GM04503 (cell line): Measurements from ENCODE around the gene ERO1B.
"Not testable (repeated sequence)": the region's sequence is repeated elsewhere in the genome, so short reads cannot be mapped to it uniquely, and the experiment has no call there.

Experiments
- DNase-seq: peaks from one replicate; pipeline ENCODE4 v3.0.0-alpha.2; 2012; ENCODE audit warnings: low read depth

The ERO1B gene, protein sequence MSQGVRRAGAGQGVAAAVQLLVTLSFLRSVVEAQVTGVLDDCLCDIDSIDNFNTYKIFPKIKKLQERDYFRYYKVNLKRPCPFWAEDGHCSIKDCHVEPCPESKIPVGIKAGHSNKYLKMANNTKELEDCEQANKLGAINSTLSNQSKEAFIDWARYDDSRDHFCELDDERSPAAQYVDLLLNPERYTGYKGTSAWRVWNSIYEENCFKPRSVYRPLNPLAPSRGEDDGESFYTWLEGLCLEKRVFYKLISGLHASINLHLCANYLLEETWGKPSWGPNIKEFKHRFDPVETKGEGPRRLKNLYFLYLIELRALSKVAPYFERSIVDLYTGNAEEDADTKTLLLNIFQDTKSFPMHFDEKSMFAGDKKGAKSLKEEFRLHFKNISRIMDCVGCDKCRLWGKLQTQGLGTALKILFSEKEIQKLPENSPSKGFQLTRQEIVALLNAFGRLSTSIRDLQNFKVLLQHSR

DNA sequence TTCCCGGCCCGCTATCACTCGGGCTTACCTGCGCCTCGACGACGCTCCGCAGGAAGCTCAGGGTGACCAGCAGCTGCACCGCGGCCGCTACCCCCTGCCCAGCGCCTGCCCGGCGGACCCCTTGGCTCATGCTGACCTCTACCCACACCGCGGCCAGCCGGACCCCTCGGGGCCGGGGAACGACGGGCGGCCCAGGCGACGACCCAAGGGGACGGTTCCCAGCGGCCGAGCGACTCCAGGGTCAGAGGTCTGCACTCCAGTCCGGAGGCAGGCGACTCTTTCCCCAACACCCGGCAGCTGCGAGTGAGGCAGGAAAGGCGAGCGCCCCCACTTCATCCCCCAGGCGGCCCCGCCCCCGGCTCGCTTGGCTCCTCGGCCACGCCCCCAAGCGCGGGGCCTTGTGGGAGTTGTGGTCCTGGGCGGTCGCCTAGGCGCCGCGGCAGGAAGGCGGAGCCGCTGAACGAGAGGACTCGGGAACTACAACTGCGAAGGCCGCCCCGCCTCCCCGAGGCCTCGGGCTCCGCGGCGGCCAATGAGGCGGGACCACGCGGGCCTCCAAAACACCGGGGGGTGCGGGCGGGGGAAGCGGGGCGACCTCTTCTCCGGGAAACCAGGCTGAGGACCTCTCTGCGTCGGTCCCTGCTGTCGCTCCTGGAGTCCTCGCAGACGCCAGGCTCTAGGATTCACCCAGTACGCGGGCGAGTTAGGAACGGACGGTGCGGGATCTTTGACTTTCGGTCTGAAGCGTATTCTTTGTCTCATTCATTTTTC is at the start of gene ERO1B:
TSS of gene ERO1B (minus strand) at position 305 of the 771 bp plus-strand sequence. CDS start at position 130, 175 bp downstream.
- peak; percentile 48 for DNase-seq

DNA sequence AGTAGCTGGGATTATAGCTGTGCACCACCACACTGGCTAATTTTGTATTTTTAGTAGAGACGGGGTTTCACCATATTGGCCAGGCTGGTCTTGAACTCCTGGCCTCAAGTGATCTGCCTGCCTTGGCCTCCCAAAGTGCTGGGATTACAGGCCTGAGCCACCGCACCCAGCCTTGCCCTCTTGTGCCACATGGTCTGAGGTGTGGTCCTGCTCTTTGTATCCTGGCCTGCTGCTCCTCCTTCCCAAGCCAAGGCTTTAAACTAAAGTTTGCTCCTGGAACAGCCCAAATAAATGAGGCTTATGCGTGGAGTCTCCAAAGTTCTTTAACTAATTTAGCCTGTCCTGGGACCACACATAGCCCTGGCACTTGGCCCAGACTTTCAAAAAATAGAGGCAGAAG is 49.7 kb upstream of the ERO1B start:
- not testable (repeated sequence) for DNase-seq

DNA sequence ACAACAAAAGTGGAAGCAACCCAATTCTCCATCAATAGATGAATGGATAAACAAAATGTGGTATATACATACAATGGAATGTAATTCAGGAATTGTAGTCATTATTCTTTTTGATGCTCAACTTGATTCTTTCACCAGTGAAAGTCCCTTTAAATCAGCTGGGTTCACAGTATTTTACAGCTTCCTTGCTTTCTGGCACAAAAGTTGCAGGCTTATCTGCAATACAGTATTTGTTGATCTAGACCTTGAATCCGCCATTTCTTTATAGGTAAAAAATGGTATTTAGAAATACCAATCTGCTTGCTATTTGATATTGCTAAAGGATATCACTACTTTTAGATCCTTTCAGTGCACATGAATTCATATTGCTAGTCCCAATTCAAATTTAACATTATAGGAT is 44.7 kb upstream of the ERO1B start:
- no peak for DNase-seq

DNA sequence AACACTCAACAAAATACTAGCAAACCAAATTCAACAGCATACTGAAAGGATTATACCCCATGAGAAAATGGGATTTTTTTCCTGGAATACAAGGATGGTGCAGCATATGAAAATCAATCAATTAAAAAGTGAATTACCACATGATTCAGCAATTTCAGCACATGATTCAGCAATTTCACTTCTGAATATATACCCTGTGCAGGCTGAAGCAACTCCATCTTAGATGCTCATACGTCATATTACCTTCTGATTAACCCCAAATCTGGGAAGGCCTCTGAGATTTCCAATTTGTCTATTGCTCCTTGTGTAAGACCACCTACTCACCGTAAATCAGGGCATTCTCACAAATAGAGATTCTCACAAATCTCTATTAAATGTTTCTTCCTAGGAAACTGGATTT is 43.8 kb upstream of the ERO1B start:
- no peak for DNase-seq

DNA sequence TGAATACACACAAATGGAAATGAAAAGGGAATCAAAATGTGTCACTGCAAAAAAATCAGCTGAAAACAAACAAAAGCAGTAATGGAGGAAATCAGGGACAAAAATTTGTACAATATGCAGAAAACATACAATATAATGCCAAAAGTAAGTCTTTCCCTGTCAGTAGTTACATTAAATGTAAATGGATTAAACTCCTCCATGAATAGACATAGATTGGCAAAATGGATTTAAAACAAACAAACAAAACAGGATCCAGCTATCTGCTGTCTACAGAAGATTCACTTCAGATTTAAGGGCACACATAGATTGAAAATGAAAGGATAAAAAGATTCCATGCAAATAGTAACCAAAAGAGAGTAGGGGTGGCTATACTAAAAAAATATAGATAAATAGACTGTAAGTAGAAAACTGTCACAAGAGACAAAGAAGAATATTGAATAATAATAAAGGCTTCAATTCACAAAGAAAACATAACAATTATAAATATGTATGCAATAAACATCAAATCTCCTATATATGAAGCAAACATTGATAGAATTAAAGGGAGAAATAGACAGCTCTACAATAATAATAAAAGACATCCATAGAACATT is 42.2 kb upstream of the ERO1B start:
- DNase-seq, result no peak

DNA sequence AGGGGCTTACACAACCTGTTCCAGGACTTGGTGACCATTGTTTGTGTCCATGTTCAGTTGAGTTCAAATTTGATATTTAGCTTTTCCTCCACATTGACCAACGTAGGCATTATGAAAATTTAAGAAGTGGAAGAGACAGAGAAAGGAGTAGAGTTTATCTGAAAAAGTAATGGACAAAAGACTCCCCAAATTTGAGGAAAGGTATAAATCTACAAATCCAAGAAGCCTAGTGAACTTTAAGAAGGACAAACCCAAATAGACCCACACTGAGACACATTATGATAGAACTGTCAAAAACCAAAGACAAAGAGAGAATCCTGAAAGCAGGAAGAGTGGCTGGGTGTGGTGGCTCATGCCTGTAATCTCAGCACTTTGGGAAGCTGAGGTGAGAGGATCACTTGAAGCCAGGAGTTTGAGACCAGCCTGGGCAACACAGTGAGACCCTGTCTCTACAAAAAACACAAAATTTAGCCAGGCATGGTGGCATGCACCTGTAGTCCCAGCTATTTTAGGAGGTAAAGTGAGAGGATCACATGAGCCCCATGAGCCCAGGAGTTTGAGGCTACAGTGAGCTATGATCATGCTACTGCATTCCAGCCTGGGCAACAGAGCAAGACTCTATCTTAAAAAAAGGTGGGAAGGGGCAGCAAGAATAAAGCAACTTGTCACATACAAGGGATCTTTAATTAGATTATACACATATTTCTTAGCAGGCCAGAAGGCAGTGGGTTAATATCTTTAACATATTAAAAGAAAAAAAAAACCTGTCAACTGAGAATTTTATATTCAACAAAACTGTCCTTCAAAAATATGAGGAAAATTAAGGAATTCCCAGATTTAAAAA is 41.0 kb upstream of the ERO1B start:
- no peak for DNase-seq

DNA sequence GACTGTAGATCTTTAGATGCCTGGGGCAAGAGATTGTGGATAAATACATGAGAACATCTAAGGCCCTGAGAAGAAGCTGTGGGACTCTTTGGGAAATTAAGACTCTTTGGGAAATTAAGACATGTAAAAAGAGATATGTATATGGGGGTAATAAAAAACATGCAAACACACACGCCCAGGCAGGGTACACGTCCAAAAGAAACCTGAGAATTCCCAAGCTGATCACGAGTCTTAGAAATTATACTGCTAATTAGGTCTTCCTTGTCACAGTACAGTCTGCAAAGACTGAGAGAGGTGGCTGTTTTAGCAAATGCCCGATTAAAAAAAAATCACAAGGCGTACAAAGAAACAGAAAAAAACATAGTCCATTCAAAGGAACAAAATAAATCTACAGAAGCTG is 39.3 kb upstream of the ERO1B start:
- no peak for DNase-seq

DNA sequence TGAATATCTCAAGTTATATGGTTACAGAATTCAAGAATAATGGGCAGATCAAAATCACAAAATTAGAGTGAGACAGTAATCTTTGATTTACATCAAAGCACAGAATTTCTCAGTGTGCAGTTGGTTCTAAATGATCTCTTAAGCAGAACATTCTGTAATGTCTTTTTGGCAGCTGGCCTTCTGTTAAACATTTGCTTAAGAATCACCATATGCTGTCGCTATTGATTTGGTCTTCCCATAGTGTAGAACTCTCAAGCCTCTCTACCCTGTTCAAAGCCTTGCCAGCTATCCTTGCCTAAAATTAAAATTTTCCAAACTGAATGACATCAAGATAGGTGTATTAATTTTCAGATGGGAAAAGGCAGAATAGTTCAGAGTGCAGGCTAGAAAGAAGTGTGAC is 38.9 kb upstream of the ERO1B start:
- no peak for DNase-seq

DNA sequence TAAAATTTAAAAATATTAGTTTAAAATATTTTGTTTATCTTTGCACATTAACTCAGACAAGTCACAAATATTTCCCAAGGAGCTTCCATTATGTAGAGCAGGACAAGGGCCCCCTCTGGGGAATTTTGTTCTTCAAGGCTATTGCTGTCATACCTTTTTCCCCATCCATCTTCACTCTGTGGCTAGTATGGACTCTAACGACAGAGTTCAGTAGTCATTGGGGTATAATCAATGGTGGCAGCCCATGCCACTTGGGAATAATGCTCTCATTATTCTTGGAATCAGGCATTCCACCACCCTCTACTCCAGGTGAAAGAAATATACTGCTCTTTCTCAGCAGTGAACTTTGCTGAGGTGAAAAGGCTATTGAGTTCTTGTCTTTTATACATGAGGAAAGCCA is 38.5 kb upstream of the ERO1B start:
- DNase-seq, result no peak

DNA sequence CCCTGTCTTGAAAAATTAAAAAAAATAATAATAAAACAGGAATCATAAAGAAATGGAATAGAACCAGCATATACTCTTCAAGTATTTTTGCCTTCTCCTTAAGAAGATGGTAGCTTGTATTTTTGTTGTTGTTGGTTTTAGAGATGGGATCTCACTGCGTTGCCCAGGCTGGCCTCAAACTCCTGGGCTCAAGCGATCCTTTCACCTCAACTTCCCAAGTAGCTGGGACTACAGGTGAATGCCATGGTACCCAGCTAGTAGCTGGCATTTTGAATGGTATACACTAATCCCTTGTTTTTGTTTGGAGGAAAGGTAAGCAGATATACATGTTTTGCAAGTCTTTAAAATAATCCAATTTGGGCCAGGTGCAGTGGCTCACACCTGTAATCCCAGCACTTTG is 34.7 kb upstream of the ERO1B start:
- no peak for DNase-seq

DNA sequence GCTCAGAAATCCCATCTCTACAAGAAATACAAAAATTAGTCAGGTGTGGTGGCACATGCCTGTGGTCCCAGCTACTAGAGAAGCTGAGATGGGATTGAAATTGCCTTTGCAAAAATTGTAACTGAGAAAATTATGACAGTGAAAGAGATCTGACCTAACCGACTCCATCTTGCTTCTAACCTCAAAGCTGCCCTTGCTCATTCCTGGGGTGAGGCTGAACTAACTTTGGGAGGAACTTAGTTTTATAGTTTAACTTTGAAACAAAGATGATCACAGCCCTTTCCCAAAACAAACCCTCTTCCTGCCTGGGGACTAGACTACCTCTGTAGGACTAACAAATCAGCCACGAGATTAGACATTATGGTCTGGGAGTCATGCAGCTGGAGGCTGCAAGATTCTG is 33.8 kb upstream of the ERO1B start:
- DNase-seq, result no peak

DNA sequence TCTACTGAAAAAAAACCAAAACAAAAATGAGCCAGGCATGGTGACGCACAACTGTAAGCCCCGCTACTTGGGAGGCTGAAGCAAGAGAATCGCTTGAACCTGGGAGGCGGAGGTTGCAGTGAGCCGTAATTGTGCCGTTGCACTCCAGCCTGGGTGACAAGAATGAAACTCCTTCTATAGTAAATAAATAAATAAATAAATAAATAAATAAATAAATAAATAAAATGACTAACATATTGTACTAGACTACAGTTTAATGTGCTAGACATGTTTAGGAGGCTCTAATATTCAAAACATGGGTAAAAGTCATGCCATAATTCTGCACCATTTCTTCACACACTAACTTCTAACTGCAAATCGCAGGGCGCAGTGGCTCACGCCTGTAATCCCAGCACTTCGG is 33.3 kb upstream of the ERO1B start:
- DNase-seq, result no peak

DNA sequence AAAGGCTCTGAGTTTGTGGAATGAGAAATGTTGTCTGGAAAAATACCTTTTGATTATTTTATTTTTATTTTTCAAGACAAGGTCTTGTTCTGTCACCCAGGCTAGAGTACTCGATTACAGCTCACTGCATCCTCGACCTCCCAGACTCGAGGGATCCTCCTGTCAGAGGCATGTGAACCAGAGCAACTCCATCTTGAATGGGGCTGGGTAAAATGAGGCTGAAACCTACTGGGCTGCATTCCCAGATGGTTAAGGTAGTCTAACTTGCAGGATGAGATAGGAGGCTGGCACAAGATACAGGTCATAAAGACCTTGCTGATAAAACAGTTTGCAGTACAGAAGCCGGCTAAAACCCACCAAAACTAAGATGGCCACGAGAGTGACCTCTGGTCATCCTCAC is 32.3 kb upstream of the ERO1B start:
- DNase-seq, result not testable (repeated sequence)

DNA sequence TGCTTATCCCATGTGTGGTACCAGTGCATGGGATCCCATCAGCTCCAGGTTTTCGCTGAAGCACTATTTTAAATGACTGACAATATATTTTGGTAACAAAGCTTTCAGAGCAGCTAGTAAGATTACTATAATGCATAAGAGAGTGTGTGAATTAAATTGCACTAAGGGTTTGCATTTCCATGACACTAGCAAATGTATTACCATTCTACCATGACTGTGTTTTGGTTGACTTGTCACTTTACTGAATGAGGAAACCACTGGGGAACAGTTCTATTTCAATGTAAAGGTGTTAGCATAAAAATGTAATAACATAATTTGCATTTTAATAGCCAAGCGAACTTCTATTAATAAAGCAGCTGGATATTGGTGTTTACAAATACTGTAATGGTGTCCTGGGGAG is 31.7 kb upstream of the ERO1B start:
- no peak for DNase-seq

DNA sequence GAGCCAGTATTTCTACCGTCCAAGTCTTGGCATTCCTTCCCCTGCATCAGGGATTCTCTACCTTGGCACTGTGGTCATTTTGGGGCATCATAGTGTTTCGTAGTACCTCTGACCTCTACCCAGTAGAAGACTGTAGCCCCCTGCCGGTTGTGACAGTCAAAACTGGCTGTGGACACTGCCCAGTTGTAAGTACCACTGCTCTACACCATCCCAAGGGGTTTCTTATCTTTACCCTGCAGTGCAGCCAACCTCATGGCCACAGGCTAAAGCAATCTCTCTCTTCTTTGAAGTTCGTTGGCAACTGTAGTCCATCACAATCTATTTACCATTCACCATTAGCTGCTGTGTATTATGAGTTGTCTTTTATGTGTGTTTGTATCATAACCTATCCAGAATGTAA is 29.3 kb upstream of the ERO1B start:
- no peak for DNase-seq

DNA sequence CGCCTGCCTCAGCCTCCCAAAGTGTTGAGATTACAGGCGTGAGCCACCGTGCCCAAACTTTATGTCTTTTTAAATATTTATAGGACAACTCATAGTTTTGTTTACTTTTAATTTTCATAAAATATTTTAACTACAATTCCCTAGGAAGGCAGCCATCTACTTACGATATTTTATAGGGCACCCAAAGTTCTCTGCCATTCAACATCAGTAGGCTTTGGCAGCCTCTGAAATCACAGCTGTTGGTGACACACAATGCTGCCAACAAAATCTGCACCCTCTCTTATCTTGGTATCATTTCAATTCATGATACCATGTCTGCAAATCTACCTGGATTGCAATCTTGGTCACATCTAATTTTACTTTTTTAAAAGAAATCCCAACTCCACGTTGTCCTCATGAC is 27.1 kb upstream of the ERO1B start:
- no peak for DNase-seq

DNA sequence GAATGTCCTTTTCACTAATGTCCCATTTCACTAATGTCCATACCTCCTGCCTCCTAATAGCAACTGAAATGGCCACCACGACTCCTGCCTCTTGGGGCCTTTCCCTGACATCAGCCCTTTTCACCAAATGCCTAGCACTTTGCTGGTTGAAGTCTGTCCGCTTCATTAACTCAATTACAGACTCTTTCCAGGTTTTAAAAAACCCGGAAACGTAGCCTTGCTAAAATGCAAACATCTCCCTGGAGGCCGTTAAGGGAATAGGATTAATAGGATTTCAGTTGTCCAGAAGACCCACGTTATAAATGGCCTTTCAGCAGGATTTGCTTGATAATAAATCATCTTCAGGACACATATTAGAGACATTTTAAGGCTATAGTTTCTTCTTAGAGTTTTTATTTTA is 25.7 kb upstream of the ERO1B start:
- DNase-seq, result no peak

DNA sequence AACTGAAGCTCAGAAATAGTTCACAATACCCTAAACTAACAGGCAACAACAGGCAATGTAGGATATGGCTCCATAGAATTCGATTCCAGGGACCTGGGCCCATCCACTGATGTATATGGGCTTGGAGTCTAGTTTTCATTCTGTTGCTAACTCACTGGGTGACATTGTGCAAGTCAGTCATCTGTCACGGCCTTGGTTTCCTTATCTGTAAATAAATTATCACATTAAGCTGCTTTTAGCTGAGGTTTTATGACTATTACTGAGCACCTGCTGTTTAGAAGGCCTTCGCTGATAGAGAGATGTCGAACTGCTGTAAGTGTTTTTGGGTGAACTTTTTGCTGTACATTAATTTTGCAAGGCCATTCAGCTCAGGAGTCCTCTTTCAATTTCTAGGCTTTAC is 22.9 kb upstream of the ERO1B start:
- no peak for DNase-seq

DNA sequence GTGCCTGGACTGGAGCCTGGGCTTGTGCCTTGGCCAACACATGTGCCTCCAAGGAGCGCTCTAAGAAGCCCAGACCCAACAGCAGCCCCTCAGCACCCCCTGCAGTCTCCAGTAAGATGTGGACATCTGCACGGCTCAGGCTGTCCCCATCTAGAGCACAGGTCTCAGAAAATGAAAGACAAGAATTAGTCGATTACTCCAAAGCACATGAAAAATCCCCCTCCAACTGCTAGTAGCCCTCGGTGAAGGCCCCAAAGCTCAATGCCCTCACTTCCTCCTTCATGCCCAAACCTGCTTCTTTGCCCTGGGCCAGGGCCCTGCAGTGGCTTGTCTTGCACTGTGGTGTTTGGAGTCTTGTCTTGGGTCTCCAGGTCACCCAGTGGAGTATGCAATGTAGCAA is 21.9 kb upstream of the ERO1B start:
- DNase-seq, result no peak

DNA sequence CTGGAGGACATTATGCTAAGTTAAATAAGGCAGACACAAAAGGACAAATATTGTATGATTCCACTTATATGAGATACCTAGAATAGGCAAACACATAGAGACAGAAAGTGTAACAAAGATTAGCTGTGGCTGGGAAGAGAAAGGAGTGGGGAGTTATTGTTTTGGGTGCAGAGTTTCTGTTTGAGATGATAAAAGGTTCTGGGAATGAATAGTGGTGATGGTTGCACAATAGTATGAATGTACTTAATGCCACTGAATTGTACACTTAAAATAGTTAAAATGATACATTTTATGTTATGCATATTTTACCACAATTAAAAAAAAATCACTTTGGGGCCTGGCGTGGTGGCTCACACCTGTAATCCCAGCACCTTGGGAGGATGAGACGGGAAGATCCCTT is 21.2 kb upstream of the ERO1B start:
- no peak for DNase-seq

DNA sequence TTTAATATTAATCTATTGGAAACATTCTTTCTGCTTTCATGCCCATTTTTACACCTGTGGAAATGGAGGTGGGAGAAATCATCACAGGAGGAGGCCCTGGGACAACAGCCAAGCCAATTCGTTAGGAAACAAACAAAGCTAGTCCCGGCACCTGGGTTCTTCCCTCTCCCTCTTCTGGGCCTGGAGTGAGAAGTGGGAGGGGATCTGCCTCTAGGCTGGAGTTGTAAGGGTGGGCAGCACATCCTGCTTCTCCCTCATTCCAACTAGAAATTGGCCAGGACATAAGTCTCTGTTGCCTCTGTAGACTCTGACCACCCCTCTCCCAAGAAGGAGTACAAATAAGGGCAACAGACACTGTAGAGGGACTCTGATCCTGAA is 20.2 kb upstream of the ERO1B start:
- DNase-seq, result no peak
